Measurements from ENCODE around the gene CELSR2.
A peak's percentile ranks its signal among the peaks of the same experiment; 100 is the strongest.
"Not testable (repeated sequence)": the region's sequence is repeated elsewhere in the genome, so short reads cannot be mapped to it uniquely, and the experiment has no call there.

CELSR2 gene, protein sequence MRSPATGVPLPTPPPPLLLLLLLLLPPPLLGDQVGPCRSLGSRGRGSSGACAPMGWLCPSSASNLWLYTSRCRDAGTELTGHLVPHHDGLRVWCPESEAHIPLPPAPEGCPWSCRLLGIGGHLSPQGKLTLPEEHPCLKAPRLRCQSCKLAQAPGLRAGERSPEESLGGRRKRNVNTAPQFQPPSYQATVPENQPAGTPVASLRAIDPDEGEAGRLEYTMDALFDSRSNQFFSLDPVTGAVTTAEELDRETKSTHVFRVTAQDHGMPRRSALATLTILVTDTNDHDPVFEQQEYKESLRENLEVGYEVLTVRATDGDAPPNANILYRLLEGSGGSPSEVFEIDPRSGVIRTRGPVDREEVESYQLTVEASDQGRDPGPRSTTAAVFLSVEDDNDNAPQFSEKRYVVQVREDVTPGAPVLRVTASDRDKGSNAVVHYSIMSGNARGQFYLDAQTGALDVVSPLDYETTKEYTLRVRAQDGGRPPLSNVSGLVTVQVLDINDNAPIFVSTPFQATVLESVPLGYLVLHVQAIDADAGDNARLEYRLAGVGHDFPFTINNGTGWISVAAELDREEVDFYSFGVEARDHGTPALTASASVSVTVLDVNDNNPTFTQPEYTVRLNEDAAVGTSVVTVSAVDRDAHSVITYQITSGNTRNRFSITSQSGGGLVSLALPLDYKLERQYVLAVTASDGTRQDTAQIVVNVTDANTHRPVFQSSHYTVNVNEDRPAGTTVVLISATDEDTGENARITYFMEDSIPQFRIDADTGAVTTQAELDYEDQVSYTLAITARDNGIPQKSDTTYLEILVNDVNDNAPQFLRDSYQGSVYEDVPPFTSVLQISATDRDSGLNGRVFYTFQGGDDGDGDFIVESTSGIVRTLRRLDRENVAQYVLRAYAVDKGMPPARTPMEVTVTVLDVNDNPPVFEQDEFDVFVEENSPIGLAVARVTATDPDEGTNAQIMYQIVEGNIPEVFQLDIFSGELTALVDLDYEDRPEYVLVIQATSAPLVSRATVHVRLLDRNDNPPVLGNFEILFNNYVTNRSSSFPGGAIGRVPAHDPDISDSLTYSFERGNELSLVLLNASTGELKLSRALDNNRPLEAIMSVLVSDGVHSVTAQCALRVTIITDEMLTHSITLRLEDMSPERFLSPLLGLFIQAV (N-terminal part only)

DNA sequence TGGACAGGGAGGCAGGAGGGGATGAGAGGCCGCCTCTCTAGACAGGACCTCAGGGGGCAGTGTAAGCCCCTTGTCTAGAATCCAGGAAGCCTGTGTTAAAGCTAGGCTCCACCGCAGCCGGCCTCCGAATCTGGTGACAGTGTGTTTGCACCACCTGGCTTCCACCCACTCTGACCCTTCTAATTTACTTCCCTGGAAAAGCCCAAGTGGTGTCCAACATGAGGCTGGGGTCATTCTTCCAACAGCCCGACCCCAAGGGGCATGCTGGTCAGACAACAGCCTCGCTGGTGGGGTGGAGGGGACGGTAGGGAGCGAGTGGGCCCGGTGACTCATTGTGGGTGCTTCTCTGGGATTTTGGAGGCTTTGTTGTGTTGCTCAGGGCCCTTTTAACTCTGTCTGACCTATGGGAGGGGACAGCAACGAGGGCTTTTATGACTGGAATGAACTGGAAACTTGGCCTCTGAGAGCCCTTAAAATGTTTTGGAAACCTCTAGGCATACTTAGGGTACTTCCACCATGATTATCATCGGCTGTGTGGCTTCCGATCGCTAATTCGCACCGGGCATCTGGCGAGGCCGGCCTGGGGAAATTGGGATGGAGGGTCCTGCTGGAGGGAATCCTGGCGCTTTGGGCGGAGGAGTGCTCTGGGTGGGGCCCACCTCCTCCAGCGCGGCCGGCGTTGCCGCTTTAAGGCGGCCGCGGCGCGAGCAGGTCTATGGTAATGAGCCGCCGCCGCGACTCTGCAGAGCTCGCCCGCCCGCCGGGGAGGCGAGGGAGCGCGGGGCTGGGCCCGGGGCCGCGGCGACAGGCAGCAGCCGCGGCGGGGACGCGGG lies at the start of gene CELSR2:
TSS of gene CELSR2 (plus strand) at position 743 of the 833 bp plus-strand sequence. CDS start 541 bp downstream, outside the sequence.
- DNase-seq, result peak; percentile 92

DNA sequence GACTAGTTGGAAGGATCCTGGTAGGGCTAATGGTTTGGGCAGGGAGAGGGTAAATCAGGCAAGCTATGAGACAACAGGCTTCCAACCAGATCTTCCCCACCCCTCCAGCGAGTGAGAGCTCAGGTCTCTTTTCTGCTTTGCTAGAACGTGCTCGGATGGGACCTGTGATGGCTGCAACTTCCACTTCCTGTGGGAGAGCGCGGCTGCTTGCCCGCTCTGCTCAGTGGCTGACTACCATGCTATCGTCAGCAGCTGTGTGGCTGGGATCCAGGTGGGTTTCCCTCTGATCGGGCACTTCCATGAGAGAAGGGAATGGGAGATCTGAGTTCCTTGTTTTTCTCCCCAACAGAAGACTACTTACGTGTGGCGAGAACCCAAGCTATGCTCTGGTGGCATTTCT lies 49.6 kb upstream of the CELSR2 start:
- no peak for DNase-seq

DNA sequence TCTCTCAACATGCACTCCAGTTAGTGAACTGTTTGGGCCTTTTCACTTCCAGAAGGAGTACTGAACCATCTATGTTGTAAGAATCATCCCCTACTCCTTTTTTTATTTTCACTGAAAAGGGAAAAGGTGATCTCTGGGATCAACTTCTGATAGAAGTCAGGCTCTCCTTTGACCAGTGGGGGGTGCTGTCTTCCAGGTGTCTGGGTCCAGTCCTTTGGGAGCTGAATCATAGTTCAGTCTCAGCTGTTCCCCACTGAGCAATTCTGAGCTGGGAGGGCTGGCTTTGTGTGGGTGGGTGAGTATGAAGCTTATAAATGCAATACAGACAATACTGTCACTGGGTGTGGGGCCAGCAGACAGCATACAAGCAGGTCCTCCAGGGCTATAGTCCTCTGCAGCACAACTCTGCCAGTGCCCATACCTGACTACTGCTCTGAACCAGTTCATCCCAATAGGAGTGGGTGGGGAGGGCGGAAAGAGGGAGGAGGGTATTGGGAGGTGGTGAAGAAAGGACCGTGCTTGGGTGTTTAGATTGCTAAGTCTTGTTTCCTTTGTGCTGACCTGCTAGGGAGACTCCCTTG lies 48.1 kb upstream of the CELSR2 start:
- DNase-seq, result peak; percentile 57

DNA sequence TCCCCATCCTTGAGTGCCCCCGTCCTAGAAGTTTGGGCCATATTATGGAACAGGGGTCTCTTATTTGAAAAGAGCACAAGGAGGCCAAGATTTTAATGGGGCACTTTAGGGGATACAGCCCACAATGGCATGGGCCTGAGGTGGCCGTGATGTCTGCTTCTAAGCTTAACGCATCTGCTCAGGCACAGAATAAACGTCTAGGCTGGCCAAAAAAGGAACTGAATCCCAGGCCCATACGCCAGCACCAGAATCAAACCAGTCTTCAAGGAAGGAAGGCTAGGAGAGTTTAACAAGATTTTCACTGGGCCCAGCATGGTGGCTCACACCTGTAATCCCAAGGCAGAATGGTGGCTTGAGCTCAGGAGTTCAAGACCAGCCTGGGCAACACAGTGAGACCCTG lies 44.9 kb upstream of the CELSR2 start:
- no peak for DNase-seq

GRCh38 chr1:109206339-109206738 lies 43.0 kb upstream of the CELSR2 start:
- DNase-seq, result no peak

DNA sequence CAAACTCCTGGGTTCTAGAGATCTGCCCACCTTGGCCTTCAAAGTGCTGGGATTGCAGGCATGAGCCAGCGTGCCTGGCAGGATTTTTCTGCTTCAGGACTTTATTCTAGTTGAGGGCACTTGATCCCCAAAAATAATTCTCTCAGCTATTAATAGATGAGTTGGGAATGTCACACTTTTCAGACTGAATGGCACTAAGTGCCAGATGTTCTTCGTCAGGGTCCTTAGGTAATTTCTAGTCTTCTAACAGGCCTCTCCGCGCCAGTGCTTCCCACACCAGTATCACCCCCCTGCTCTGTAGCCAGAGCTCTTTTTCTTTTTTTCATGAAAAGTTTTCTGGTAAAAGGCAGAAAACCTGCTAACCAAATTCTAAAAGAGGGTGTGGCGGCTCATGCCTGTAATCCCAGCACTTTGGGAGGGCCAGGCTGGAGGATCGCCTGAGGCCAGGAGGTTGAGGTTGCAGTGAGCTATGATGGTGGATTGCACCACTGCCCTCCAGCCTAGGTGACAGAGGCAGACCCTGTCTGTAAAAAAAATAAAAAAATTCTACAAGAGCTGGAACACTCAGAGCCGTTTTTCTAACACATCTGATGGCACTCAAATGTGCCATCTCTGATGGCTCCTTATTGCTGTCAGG lies 41.8 kb upstream of the CELSR2 start:
- DNase-seq, result no peak

DNA sequence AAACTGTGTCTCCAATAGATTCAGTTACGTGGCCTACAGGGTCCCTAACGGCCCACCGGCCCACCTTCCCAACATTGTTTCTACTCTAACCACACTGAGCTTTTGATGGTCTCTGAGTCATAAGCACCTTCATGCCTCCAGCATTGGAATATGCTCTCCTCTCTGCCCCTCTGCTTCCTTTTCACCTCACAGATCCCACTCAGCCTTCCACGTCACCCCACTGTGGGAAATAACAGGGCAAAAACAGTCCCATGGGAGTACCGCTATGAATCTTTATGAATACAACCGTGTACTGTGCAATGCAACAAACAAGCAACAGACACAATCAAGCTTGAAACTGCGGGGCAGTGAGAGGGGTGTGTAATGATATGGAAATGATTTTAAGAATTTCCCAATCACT lies 40.9 kb upstream of the CELSR2 start:
- DNase-seq, result no peak

DNA sequence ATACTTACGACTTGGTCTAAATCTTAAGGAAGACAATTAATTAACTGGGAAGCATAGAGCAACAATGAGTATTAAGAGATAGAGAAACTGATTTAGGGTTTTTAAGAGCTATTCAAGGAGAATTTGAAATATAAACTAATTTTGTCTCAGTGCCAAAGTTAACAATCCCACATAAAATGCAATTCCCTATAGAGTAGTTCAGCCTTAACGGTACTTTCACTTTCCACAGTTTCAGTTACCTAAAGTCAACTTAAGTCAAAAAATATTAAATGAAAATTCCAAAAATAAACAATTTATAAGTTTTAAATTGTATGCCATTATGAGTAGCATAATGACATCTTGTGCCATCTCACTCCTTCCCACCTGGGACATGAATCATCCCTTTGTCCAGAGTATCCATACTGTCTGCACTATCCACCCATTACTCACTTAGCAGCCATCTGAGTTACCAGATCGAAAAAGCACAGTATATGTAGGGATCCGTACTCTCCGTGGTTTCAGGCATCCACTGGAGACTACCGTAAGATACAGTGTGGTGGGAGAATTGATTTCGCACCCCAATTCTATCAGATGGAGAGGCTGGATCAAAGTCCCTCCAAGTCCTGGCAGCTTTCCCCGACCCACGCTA lies 40.4 kb upstream of the CELSR2 start:
- DNase-seq, result peak; percentile 17

DNA sequence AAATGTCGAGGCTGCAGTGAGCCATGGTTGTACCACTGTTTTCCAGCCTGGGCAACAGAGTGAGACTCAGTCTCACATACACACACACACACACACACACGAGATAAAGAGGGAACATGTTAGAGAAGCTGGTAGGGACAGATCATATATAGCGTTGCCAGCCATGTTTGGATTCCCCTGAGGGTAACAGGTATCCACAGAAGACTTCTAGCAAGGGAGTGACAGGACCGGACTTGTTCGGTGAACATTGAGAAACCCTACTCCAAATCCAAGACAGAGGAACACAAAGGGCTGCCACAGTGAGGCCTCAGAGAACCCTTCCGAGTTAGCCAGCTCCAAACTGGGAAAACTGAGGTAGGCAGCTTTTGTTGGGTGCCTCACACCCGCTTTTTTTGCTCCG lies 39.3 kb upstream of the CELSR2 start:
- no peak for DNase-seq

GRCh38 chr1:109213345-109213823 lies 36.0 kb upstream of the CELSR2 start:
- no peak for DNase-seq

DNA sequence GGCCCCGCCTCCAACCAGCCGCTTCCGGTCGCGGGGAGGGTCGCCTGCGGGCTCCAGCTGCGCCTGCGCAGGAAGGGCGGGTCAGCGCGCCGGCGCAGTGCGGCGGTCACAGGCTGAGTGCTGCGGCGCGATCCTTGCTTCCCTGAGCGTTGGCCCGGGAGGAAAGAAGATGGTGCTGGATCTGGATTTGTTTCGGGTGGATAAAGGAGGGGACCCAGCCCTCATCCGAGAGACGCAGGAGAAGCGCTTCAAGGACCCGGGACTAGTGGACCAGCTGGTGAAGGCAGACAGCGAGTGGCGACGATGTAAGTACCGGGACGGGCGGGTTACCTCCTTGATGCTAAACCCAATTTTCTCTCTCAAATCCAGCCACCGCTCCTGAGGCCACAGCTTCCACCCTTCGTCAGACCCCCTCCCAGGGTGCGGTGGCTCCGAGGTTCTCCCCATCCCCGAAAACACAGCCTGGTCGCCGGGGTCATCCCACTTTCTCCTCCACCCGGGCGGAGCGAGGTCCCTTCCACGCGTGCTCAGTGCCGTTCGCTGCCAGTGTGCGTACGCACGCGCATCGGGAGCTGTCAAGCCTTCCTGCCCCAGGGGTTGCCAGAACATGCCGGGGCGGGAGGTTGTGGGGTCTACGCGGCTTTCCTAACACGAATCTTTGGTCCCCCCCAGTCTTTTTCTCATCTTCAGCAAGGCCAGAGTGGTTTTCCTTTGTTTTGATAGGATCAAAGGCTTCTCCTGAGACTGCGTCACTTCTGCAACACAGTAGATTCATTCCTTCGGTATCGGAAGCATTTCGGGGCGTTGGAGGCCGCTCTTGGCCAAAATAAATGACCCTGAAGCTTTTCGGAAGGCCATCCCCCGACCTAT lies 35.3 kb upstream of the CELSR2 start, which contains the start of gene SARS1:
TSS of gene SARS1 (plus strand) at position 95 of the 870 bp plus-strand sequence. CDS start at position 170, 75 bp downstream.
- DNase-seq, result peak; percentile 93

- DNase-seq, result peak; percentile 87
Observed at GRCh38 chr1:109214695-109215623, 34.4 kb upstream of the CELSR2 start.

DNA sequence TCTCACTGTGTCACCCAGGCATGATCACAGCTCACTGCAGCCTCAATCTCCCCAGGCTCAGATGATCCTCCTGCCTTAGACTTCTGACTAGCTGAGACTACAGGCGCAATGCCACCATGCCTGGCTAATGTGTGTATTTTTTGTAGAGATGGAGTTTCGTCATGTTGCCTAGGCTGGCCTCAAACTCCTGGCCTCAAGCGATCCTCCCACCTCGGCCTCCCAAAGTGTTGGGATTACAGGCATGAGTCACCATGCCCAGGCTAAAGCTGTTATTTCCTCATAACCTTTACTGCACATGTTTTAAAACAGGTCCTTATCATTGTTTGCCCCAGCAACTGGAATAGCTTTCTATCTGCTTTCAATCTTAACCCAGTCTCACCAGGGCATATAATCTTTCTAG lies 32.7 kb upstream of the CELSR2 start:
- no peak for DNase-seq

GRCh38 chr1:109218516-109218915 lies 30.8 kb upstream of the CELSR2 start:
- DNase-seq, result no peak

DNA sequence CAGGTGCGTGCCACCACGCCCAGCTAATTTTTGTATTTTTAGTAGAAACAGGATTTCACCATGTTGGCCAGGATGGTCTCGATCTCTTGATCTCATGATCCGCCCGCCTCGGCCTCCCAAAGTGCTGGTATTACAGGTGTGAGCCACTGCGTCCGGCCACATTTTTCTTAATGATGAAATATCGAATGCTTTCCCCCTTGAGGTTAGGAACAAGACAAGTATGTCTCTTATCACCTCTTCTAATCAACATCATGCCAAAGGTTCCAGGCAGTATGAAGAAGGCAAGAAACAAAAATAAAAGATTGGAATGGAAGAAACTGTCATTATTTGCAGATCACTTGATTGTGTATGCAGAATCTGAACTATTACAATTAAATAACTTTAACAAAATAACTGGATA lies 28.1 kb upstream of the CELSR2 start:
- not testable (repeated sequence) for DNase-seq

GRCh38 chr1:109225308-109225707 lies 24.0 kb upstream of the CELSR2 start:
- no peak for DNase-seq

- DNase-seq, result no peak
Observed at GRCh38 chr1:109225711-109226445, 23.5 kb upstream of the CELSR2 start.

DNA sequence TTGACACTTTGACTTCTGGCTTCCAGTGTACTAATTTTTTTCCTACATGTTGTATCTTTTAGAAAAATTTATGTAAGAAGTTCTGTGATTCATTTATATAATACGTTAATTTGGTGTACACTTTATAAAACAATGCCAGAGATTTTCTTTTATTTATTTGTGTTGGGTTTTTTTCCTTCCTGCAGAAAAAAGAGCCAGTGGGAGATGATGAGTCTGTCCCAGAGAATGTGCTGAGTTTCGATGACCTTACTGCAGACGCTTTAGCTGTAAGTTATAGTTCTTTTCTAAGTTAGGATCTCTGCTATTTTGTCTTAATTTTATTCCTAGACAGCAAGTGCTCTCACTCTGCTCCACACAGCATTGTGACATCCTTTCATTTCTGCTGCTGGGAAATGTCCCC lies 21.2 kb upstream of the CELSR2 start:
- no peak for DNase-seq

Data from DMS53 (cell line).